Lung (tissue), 12 donors: ENCODE data around the gene ABCG4. TPM values are rescaled to one million over a fixed set of nuclear protein-coding genes. Genes with fewer than 3 reads are reported as not detected.

Source experiments
- ATAC-seq: fragments of 200-7000 bp; cut with Tn5 transposase; one replicate; pipeline ENCODE4 v1.9.1; 2020; ENCODE audit warnings: moderate number of reproducible peaks; ENCODE audit not compliant: insufficient read depth, low FRiP score
- DNase-seq, 3 donors: peaks; one replicate each; pipeline ENCODE4 v3.0.0-alpha.2; 2013 to 2017
- H3K27ac ChIP-seq, 2 donors: one replicate each; pipeline ENCODE4 v1.5.1; 2013; ENCODE audit warnings: mild to moderate bottlenecking in 2 of 2, moderate library complexity in 2 of 2, control low read depth in 1 of 2, inconsistent platforms in 1 of 2, low read depth in 1 of 2, low read length in 1 of 2
- H3K27me3 ChIP-seq, 3 donors: one replicate each; pipeline ENCODE4 v1.5.1; 2013; ENCODE audit warnings: low read length in 2 of 3; ENCODE audit not compliant: control insufficient read depth in 3 of 3, insufficient read depth in 3 of 3
- H3K36me3 ChIP-seq, 4 donors: one replicate each; pipeline ENCODE4 v1.5.1; 2013; ENCODE audit warnings: low read length in 4 of 4, mild to moderate bottlenecking in 1 of 4, moderate library complexity in 1 of 4; ENCODE audit not compliant: control insufficient read depth in 4 of 4, insufficient read depth in 4 of 4
- H3K4me1 ChIP-seq, 5 donors: one replicate each; pipeline ENCODE4 v1.5.1; 2013; ENCODE audit warnings: low read length in 5 of 5, mild to moderate bottlenecking in 2 of 5, moderate library complexity in 1 of 5; ENCODE audit not compliant: control insufficient read depth in 5 of 5, insufficient read depth in 5 of 5
- H3K4me3 ChIP-seq: one replicate; pipeline ENCODE4 v1.5.1; 2013; ENCODE audit warnings: mild to moderate bottlenecking, control low read depth, moderate library complexity
- H3K9ac ChIP-seq, 2 donors: one replicate each; pipeline ENCODE4 v1.5.1; 2013; ENCODE audit warnings: low read length in 2 of 2, control low read depth in 1 of 2; ENCODE audit not compliant: insufficient read depth in 1 of 2
- H3K9me3 ChIP-seq, 4 donors: one replicate each; pipeline ENCODE4 v1.5.1; 2013; ENCODE audit warnings: low read length in 3 of 4, mild to moderate bottlenecking in 1 of 4, moderate library complexity in 1 of 4; ENCODE audit not compliant: control insufficient read depth in 4 of 4, insufficient read depth in 3 of 4
- WGBS, 2 donors: extraction: QIAGEN DNeasy Blood & Tissue Kit; methylation state at CpG; one replicate each; pipeline ENCODE4 v1.1.7; 2013; 5-methylcytosine and 5-hydroxymethylcytosine counted together
- polyA plus RNA-seq, 2 donors: library from polyadenylated mRNA; stranded (reverse); fragments of 200-250 nt; gene quantifications; one replicate each; pipeline ENCODE4 v1.2.1, GENCODE V29; 2013
- total RNA-seq, 2 donors: library from RNA; depleted of rRNA in 1 of 2; stranded (reverse); fragments of >200 nt in 1 of 2; gene quantifications; one replicate each; pipeline ENCODE4 v1.2.1, GENCODE V29; 2014 to 2021
- TF ChIP-seq, protein P1 (sequence below): IDR thresholded peaks from 2 replicates; pipeline ENCODE4 v1.5.1; 2012; ENCODE audit warnings: mild to moderate bottlenecking; ENCODE audit errors: control extremely low read depth, extremely low read depth
- donor health status: control.
- donor health status: control.
- donor health status: Bipolar disorder and iron deficiency.
- donor health status: healthy.
- donor health status: DM: yes; HTN: yes; CAD: no.

The ABCG4 gene
- total and polyA plus RNA-seq, 4 donors: 0.03 to 0.28 (median 0.10) TPM; not detected in 1

DNA sequence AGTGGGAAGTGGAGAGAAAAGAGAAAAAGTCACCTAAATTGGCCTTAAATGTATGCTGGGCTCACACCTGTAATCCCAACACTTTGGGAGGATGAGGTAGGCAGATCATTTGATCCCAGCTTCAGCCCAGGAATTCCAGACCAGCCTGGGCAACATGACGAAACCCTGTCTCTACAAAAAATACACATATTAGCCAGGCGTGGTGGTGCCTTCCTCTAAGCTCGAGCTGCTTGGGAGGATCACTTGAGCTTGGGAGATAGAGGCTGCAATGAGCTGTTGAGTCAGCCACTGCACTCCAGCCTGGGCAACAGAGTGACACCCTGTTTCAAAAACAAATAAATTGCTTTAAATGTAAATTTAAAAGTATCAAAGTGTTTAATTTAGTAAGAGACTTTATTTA, 61.2 kb downstream of the ABCG4 start:
- Histone ChIP-seq H3K36me3 (no peaks in the 10 kb centered on the region), H3K9ac (no peak overlapping the region), H3K27me3 (no peaks in the 10 kb centered on the region), H3K4me3 (no peak overlapping the region), H3K27ac (no peak overlapping the region), H3K4me1 (peaks cover 0 to 16% (median 5%) of the 10 kb centered on the region in 5 donors), H3K9me3 (no peaks in the 10 kb centered on the region)
- WGBS, 2 donors: 66 to 70% methylated on average over 3 of the region's 3 CpGs
- DNase-seq: no peak
- no peak for ATAC-seq
- TF ChIP-seq, protein P1, sequence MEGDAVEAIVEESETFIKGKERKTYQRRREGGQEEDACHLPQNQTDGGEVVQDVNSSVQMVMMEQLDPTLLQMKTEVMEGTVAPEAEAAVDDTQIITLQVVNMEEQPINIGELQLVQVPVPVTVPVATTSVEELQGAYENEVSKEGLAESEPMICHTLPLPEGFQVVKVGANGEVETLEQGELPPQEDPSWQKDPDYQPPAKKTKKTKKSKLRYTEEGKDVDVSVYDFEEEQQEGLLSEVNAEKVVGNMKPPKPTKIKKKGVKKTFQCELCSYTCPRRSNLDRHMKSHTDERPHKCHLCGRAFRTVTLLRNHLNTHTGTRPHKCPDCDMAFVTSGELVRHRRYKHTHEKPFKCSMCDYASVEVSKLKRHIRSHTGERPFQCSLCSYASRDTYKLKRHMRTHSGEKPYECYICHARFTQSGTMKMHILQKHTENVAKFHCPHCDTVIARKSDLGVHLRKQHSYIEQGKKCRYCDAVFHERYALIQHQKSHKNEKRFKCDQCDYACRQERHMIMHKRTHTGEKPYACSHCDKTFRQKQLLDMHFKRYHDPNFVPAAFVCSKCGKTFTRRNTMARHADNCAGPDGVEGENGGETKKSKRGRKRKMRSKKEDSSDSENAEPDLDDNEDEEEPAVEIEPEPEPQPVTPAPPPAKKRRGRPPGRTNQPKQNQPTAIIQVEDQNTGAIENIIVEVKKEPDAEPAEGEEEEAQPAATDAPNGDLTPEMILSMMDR: no peak

Other genes with a start within 250 kb of the ABCG4 start
- gene BCL9L, start 223.1 kb upstream of the ABCG4 start, total RNA-seq: 10 to 100 TPM; 39.6 to 91.0 TPM
- 10 to 100 TPM; 23.3 to 30.4 TPM for gene BCL9L, start 223.1 kb upstream of the ABCG4 start, polyA plus RNA-seq
- gene UPK2, start 192.8 kb upstream of the ABCG4 start, total RNA-seq: not detected
- gene UPK2, start 192.8 kb upstream of the ABCG4 start, polyA plus RNA-seq: under 1 TPM in 1 of 2 donors, not detected in 1; 0.07 TPM
- gene FOXR1, start 177.3 kb upstream of the ABCG4 start, total RNA-seq: not detected
- not detected for gene FOXR1, start 177.3 kb upstream of the ABCG4 start, polyA plus RNA-seq
- 10 to 100 TPM; 47.1 to 59.9 TPM for gene CENATAC, start 150.9 kb upstream of the ABCG4 start, total RNA-seq
- gene CENATAC, start 150.9 kb upstream of the ABCG4 start, polyA plus RNA-seq: 10 to 100 TPM; 12.3 to 97.5 TPM
- gene RPS25, start 130.7 kb upstream of the ABCG4 start, total RNA-seq: 100 to 1,000 TPM; 483 to 780 TPM
- 1,000 to 10,000 TPM; 1,136 to 2,643 TPM for gene RPS25, start 130.7 kb upstream of the ABCG4 start, polyA plus RNA-seq
- 10 to 100 TPM; 45.8 to 71.4 TPM for gene TRAPPC4, start 130.3 kb upstream of the ABCG4 start, total RNA-seq
- gene TRAPPC4, start 130.3 kb upstream of the ABCG4 start, polyA plus RNA-seq: 10 to 100 TPM; 43.0 to 63.1 TPM
- gene SLC37A4, start 118.2 kb upstream of the ABCG4 start, total RNA-seq: 10 to 100 TPM in 1 of 2 donors, 1 to 10 TPM in 1; 8.2 to 16.2 TPM
- 10 to 100 TPM; 13.5 to 13.6 TPM for gene SLC37A4, start 118.2 kb upstream of the ABCG4 start, polyA plus RNA-seq
- 100 to 1,000 TPM in 1 of 2 donors, 10 to 100 TPM in 1; 46.6 to 252 TPM for gene HYOU1, start 91.8 kb upstream of the ABCG4 start, total RNA-seq
- gene HYOU1, start 91.8 kb upstream of the ABCG4 start, polyA plus RNA-seq: 100 to 1,000 TPM in 1 of 2 donors, 10 to 100 TPM in 1; 59.7 to 152 TPM
- 10 to 100 TPM; 34.6 to 36.0 TPM for gene VPS11, start 81.2 kb upstream of the ABCG4 start, total RNA-seq
- gene VPS11, start 81.2 kb upstream of the ABCG4 start, polyA plus RNA-seq: 10 to 100 TPM; 33.8 to 56.1 TPM
- gene HMBS, start 64.2 kb upstream of the ABCG4 start, total RNA-seq: 10 to 100 TPM; 11.7 to 31.5 TPM
- gene HMBS, start 64.2 kb upstream of the ABCG4 start, polyA plus RNA-seq: 10 to 100 TPM; 31.5 to 33.3 TPM
- gene DPAGT1, start 47.2 kb upstream of the ABCG4 start, total RNA-seq: 10 to 100 TPM; 29.4 to 50.9 TPM
- 10 to 100 TPM; 19.0 to 36.7 TPM for gene DPAGT1, start 47.2 kb upstream of the ABCG4 start, polyA plus RNA-seq
- gene C2CD2L, start 41.7 kb upstream of the ABCG4 start, total RNA-seq: 10 to 100 TPM in 1 of 2 donors, 1 to 10 TPM in 1; 6.5 to 20.7 TPM
- gene C2CD2L, start 41.7 kb upstream of the ABCG4 start, polyA plus RNA-seq: 10 to 100 TPM; 11.6 to 13.7 TPM
- 10 to 100 TPM; 21.2 to 24.5 TPM for gene HINFP, start 27.5 kb upstream of the ABCG4 start, total RNA-seq
- gene HINFP, start 27.5 kb upstream of the ABCG4 start, polyA plus RNA-seq: 10 to 100 TPM; 10.4 to 14.3 TPM
- gene NLRX1, start 19.7 kb downstream of the ABCG4 start, total RNA-seq: 10 to 100 TPM; 12.5 to 22.6 TPM
- gene NLRX1, start 19.7 kb downstream of the ABCG4 start, polyA plus RNA-seq: 10 to 100 TPM in 1 of 2 donors, 1 to 10 TPM in 1; 5.1 to 10.7 TPM
- gene NHERF4, start 36.4 kb downstream of the ABCG4 start, total RNA-seq: under 1 TPM in 1 of 2 donors, not detected in 1; 0.37 TPM
- gene NHERF4, start 36.4 kb downstream of the ABCG4 start, polyA plus RNA-seq: under 1 TPM in 1 of 2 donors, not detected in 1; 0.96 TPM
- gene CBL, start 57.3 kb downstream of the ABCG4 start, total RNA-seq: 10 to 100 TPM; 21.8 to 25.1 TPM
- gene CBL, start 57.3 kb downstream of the ABCG4 start, polyA plus RNA-seq: 10 to 100 TPM in 1 of 2 donors, 1 to 10 TPM in 1; 8.7 to 10.3 TPM
- gene MCAM, start 168.1 kb downstream of the ABCG4 start, total RNA-seq: 100 to 1,000 TPM; 127 to 174 TPM
- gene MCAM, start 168.1 kb downstream of the ABCG4 start, polyA plus RNA-seq: 100 to 1,000 TPM in 1 of 2 donors, 10 to 100 TPM in 1; 51.9 to 120 TPM
- 10 to 100 TPM in 1 of 2 donors, 1 to 10 TPM in 1; 8.2 to 25.4 TPM for gene RNF26, start 185.5 kb downstream of the ABCG4 start, total RNA-seq
- gene RNF26, start 185.5 kb downstream of the ABCG4 start, polyA plus RNA-seq: 10 to 100 TPM; 11.0 to 16.3 TPM
- gene C1QTNF5, start 191.8 kb downstream of the ABCG4 start, total RNA-seq: 10 to 100 TPM; 20.2 to 28.6 TPM
- gene C1QTNF5, start 191.8 kb downstream of the ABCG4 start, polyA plus RNA-seq: 10 to 100 TPM; 28.0 to 34.9 TPM
- gene MFRP, start 197.7 kb downstream of the ABCG4 start, total RNA-seq: not detected
- not detected for gene MFRP, start 197.7 kb downstream of the ABCG4 start, polyA plus RNA-seq
- gene USP2, start 232.6 kb downstream of the ABCG4 start, total RNA-seq: 1 to 10 TPM; 4.9 to 6.5 TPM
- 1 to 10 TPM; 1.7 to 2.1 TPM for gene USP2, start 232.6 kb downstream of the ABCG4 start, polyA plus RNA-seq